Psoas muscle (tissue), 8 donors: ENCODE measurements around the gene ZIC1. TPM values are rescaled to one million over a fixed set of nuclear protein-coding genes. Genes with fewer than 3 reads are reported as not detected.
A peak's percentile ranks its signal among the peaks of the same experiment; 100 is the strongest.

Experiments
- ATAC-seq, 4 donors: fragments of 200-7000 bp; cut with Tn5 transposase; one replicate each; pipeline ENCODE4 v1.9.1; 2020; ENCODE audit warnings: moderate library complexity in 3 of 4, mild to moderate bottlenecking in 2 of 4
- DNase-seq, 2 donors: peaks; one replicate each; pipeline ENCODE4 v3.0.0-alpha.2; 2020
- H3K27ac ChIP-seq: fragments of 200-600 bp; one replicate; pipeline ENCODE4 v1.8.0; 2022
- H3K27me3 ChIP-seq, 3 donors: fragments of 200-600 bp in 1 of 3; one replicate each; pipeline versions ENCODE4 v1.6.1 to v1.8.0; 2013 to 2022; ENCODE audit warnings: low read length in 2 of 3, mild to moderate bottlenecking in 2 of 3, moderate library complexity in 1 of 3; ENCODE audit not compliant: insufficient read depth in 3 of 3
- H3K36me3 ChIP-seq, 2 donors: fragments of 200-600 bp in 1 of 2; one replicate each; pipeline versions ENCODE4 v1.6.1 to v1.8.0; 2013 to 2022; ENCODE audit warnings: low read depth in 1 of 2, mild to moderate bottlenecking in 1 of 2, moderate library complexity in 1 of 2; ENCODE audit not compliant: insufficient read depth in 1 of 2
- H3K4me1 ChIP-seq: fragments of 200-600 bp; one replicate; pipeline ENCODE4 v1.8.0; 2022
- H3K4me3 ChIP-seq: fragments of 200-600 bp; one replicate; pipeline ENCODE4 v1.8.0; 2022; ENCODE audit warnings: mild to moderate bottlenecking
- H3K9me3 ChIP-seq: fragments of 200-600 bp; one replicate; pipeline ENCODE4 v1.8.0; 2022
- CTCF ChIP-seq: fragments of 200-600 bp; IDR thresholded peaks from one replicate; pipeline ENCODE4 v1.8.0; 2022; ENCODE audit warnings: antibody characterized with exemption
- WGBS, 3 donors: extraction: QIAGEN DNeasy Blood & Tissue Kit; methylation state at CpG; one replicate each; pipeline versions ENCODE4 v1.1.6 to v1.1.7; 2013; 5-methylcytosine and 5-hydroxymethylcytosine counted together
- intact Hi-C, 2 donors: fragments of 100-400 bp; cut with DNase I; formaldehyde crosslinking; loops; one replicate each; pipeline versions ENCODE4 v1.11.0 to v1.14.2; 2022
- polyA plus RNA-seq, 3 donors: library from polyadenylated mRNA; stranded (reverse); fragments of 200-250 nt; gene quantifications; one replicate each; pipeline ENCODE4 v1.2.3, GENCODE V29; 2013
- total RNA-seq, 4 donors: library from RNA; stranded (reverse); fragmentation: NEBNext Ultra II Directional in 2 of 4; extraction: Animal tissue kit (Norgen Biotek cat#: 25700) in 2 of 4; gene quantifications; one replicate each; pipeline versions ENCODE4 v1.2.1 to v1.2.4, GENCODE V29; 2021 to 2023
- donor health status: healthy with polysubstance abuse.
- donor health status: DM: no; HTN: no; CAD: no; lungs with moderate emphysema.
- donor health status: Bipolar disorder and iron deficiency.
- donor health status: healthy.
- donor health status: DM: yes; HTN: yes; CAD: no.
- donor health status: DM: no; HTN: no; CAD: no.
- donor health status: DM: no; HTN: no; CAD: no.
- donor health status: DM: yes; HTN: yes; CAD: no.

Gene ZIC1
- total and polyA plus RNA-seq, 7 donors, result 2.3 to 10.2 (median 4.5) TPM

GRCh38 chr3:147377412-147378367 is 31.5 kb upstream of the ZIC1 start:
- intact Hi-C loops, result no loop called here
- H3K27me3 ChIP-seq, result peaks cover 10 to 75% (median 16%) of the 10 kb centered on the region in 3 donors
- H3K36me3 ChIP-seq, result no peaks in the 10 kb centered on the region
- ATAC-seq (peak in 1 of 4 donors; percentile 59), DNase-seq (no peak)
- no peak overlapping the region for H3K27ac ChIP-seq
- TF ChIP-seq CTCF, result no peak
- no peaks in the 10 kb centered on the region for H3K4me1 ChIP-seq
- H3K4me3 ChIP-seq, result no peak overlapping the region
- H3K9me3 ChIP-seq, result no peaks in the 10 kb centered on the region
- WGBS, 3 donors, result 18 to 31% (median 27%) methylated on average over 30 of the region's 30 CpGs

- Histone ChIP-seq H3K4me1 (no peaks in the 10 kb centered on the region), H3K4me3 (no peak overlapping the region), H3K36me3 (no peaks in the 10 kb centered on the region), H3K27ac (no peak overlapping the region), H3K9me3 (no peaks in the 10 kb centered on the region), H3K27me3 (peaks cover 4 to 57% (median 10%) of the 10 kb centered on the region in 3 donors)
- DNase-seq (no peak), ATAC-seq (no peak)
- 42 to 65% (median 61%) methylated on average over 10 of the region's 10 CpGs for WGBS, 3 donors
- intact Hi-C loops, result no loop called here
- no peak for TF ChIP-seq CTCF
Measured at GRCh38 chr3:147379651-147380050, 29.5 kb upstream of the ZIC1 start.

GRCh38 chr3:147380387-147380951 is 28.7 kb upstream of the ZIC1 start:
- ATAC-seq (no peak), DNase-seq (no peak)
- Histone ChIP-seq H3K4me3 (no peak overlapping the region), H3K4me1 (no peaks in the 10 kb centered on the region), H3K27ac (no peak overlapping the region), H3K27me3 (peaks cover 4 to 49% (median 10%) of the 10 kb centered on the region in 3 donors), H3K9me3 (no peaks in the 10 kb centered on the region), H3K36me3 (no peaks in the 10 kb centered on the region)
- no peak for TF ChIP-seq CTCF
- 48 to 67% (median 65%) methylated on average over 26 of the region's 26 CpGs for WGBS, 3 donors
- intact Hi-C loops, result no loop called here

GRCh38 chr3:147380977-147381376 is 28.2 kb upstream of the ZIC1 start:
- no peaks in the 10 kb centered on the region for H3K36me3 ChIP-seq
- H3K4me1 ChIP-seq, result no peaks in the 10 kb centered on the region
- ATAC-seq, result no peak
- no peak overlapping the region for H3K27ac ChIP-seq
- DNase-seq, result no peak
- intact Hi-C loops, result no loop called here
- H3K9me3 ChIP-seq, result no peaks in the 10 kb centered on the region
- WGBS, 3 donors, result 57 to 71% (median 66%) methylated on average over 3 of the region's 3 CpGs
- H3K4me3 ChIP-seq, result no peak overlapping the region
- no peak for TF ChIP-seq CTCF
- peaks cover 4 to 44% (median 10%) of the 10 kb centered on the region in 3 donors for H3K27me3 ChIP-seq
